GM12872 (cell line): ENCODE data around the gene NT5DC3.

ENCODE experiments used
- TF ChIP-seq, protein P1 (sequence below): IDR thresholded peaks from 3 replicates; pipeline ENCODE4 v1.5.1; 2011; ENCODE audit warnings: low read depth, mild to moderate bottlenecking, low read length, moderate library complexity; ENCODE audit not compliant: insufficient read depth

Gene NT5DC3

GRCh38 chr12:103811791-103812190 is 29.2 kb downstream of the NT5DC3 start:
- TF ChIP-seq, protein P1, sequence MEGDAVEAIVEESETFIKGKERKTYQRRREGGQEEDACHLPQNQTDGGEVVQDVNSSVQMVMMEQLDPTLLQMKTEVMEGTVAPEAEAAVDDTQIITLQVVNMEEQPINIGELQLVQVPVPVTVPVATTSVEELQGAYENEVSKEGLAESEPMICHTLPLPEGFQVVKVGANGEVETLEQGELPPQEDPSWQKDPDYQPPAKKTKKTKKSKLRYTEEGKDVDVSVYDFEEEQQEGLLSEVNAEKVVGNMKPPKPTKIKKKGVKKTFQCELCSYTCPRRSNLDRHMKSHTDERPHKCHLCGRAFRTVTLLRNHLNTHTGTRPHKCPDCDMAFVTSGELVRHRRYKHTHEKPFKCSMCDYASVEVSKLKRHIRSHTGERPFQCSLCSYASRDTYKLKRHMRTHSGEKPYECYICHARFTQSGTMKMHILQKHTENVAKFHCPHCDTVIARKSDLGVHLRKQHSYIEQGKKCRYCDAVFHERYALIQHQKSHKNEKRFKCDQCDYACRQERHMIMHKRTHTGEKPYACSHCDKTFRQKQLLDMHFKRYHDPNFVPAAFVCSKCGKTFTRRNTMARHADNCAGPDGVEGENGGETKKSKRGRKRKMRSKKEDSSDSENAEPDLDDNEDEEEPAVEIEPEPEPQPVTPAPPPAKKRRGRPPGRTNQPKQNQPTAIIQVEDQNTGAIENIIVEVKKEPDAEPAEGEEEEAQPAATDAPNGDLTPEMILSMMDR = no peak

GRCh38 chr12:103810111-103810510 is 30.9 kb downstream of the NT5DC3 start:
- TF ChIP-seq, protein P1 = no peak

DNA sequence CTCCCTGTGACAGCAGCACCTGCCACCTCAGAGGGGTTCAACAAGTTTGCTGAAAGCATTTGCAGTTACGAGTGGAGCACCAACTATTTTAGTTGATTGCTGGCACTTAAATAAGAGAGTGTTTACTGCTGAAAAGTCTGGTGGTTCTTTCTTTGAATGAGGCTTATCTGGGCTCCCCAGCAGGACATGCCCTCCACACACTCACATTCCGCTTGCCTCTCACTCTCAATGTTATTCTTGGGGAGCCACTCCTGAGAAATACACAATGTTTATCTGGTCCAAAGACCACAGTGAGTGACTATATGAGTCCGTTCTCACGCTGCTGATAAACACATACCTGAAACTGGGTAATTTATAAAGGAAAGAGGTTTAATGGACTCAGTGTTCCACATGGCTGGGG is 31.9 kb downstream of the NT5DC3 start:
- TF ChIP-seq, protein P1 = no peak

DNA sequence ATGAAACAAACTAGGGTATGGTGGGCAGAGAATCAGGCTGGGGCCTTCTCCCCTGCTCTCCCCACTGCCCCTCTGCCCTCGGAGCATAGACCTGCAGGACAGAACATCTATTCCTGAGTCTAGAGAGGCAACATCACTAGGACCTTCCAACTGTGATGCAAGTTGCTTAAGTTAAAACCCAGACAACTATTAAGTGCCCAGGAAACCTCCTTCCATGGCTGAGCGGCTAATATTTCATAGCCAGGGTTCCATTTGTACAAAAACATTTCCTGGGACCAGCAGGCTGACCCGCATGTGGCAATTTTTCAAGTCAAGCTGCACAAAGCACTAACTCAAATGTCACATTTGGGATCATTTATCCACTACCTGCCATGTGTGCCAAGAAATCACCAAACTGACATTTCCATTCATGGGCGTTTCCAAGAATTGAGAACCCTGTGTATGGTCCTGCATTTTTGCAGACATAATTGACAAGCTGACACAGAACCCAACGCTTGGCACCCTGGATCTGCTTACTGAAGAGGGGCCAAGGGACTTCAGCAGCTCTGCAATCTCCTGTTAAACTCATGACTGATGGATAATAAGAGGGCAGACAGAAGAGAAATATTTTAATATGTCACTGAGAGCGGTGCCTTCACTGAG is 32.7 kb downstream of the NT5DC3 start:
- TF ChIP-seq, protein P1 = no peak

- TF ChIP-seq, protein P1 = no peak
These were observed 33.3 kb downstream of the NT5DC3 start for GRCh38 chr12:103807561-103808238.

GRCh38 chr12:103806803-103807202 is 34.2 kb downstream of the NT5DC3 start:
- TF ChIP-seq, protein P1 = no peak

- TF ChIP-seq, protein P1 = no peak
These were observed 35.2 kb downstream of the NT5DC3 start for GRCh38 chr12:103805655-103806360.
